ENCODE measurements around the gene CHCT1. TPM values are rescaled to one million over a fixed set of nuclear protein-coding genes. Genes with fewer than 3 reads are reported as not detected.

Gene CHCT1
- total and polyA plus RNA-seq, 2 of the 8 experiments (the other 6 are each of a cell fraction or from before 2014, with no cell fraction given), result 0.06 TPM; not detected in 1

GRCh38 chr17:60381958-60382357 lies 40.3 kb upstream of the CHCT1 start (continued):
- no peak for TF ChIP-seq POLR2A (IDR thresholded peaks at IDR 0.05; ENCODE audit: control extremely low read depth in 1 of 2, low read depth in 2 of 2, low read length in 2 of 2)
- no peak for TF ChIP-seq BCL11A (IDR thresholded peaks at IDR 0.05; ENCODE audit: low read depth in 2 of 2, low read length in 2 of 2)

Data from H1 (cell line).